ENCODE data around the gene GABBR2.

GABBR2 gene

DNA sequence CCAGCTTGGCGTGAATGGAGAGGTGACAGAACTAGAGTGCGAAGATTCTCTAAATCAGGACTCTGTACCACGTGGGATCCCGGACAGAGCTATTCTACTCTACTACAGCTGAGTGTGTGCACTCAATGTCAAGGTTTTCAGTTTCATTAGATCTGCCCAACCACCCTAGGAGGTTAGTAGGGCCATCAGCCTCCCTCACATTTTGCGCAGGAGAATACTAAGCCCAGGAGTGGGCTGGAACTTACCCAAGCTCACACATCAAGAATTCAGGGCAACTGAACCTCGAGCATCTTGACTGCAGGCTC, 385.0 kb downstream of the GABBR2 start:
- no peak for DNase-seq

DNA sequence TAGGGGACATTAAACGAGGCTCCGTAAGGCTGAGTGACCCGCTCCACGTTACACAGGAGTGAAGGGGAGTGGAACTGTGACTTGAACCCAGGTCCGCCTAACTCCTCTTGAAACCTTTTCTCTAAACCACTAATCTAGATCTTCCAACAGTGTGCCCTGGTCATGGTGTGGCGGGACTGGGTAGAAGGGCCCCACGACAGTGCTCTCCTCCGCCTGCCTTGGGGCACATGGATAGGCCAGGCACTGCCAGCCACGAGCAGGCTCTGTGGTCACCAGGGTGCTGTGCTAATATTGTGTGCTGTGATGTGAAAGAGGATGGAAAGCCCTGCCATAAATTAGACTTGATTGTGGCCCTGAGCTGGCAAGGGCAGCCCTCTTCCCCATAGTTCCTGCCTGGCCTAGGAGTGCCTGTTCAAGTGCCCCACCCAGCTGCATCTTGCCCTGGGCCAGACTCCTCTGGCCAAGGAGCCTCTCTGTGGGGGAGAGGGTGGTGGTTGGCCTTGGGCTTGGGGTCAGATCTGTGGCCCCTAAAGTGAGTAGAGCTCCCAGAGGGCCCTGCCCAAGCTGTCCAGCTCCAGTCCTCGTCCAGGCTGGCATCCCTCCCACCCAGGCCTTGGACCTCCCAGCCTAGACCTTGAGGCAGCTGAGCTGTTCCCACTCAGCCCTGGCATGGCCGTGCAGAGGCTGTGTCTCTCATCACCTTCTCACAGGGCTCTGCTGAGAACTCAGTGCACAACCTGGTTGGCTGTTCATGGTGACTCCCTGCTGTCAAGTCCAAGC, 385.5 kb downstream of the GABBR2 start:
- no peak for DNase-seq

DNA sequence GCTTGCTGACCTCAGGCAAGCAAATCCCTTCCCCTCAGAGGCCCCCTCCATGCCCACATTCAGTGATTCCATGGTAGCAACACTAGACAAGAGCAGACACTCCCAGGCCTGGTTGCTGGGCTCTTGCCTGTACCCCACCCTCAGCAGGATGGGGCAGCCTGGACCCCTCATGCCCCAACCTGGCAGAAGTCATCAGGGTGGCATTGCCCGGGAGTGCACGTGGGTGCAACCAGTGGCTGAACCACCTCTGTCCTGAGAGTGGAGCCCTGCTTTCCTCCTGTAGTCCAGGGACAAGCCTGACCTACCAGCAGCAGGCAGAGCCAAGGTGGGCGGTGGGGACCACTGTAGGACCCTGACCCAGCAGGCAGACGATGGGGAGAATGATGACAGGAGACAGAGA, 387.5 kb downstream of the GABBR2 start:
- no peak for DNase-seq

DNA sequence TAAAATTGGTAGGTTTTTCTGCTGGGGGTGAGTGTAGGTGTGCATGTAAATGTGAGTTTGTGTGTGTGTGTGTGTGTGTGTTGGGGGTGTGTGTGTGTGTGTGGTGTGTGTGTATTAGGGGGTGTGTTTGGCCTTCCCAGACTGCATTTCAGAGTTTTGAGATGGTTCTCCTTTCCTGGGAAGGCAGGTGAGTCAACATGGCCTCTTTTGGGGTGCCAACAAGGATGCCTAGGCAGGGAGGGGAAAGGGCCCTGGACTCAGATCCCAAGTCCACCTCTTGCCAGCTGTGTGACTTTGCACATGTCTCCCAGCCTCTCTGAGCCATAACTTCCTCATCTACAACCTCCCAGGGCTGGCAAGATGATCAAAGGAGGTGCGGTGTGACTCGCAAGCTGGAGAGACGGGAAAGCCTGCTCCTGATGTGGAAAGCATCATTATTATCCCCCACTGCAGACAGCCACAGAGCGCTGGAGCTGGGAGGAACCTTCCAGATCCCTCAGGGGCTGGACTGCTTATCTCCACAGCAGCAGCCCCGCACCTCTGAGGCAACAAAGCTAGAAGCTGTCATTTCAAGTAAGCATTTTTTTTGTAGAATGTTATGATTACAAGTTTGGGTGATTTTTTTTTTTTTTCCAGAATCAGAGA, 389.8 kb downstream of the GABBR2 start:
- DNase-seq, result no peak

DNA sequence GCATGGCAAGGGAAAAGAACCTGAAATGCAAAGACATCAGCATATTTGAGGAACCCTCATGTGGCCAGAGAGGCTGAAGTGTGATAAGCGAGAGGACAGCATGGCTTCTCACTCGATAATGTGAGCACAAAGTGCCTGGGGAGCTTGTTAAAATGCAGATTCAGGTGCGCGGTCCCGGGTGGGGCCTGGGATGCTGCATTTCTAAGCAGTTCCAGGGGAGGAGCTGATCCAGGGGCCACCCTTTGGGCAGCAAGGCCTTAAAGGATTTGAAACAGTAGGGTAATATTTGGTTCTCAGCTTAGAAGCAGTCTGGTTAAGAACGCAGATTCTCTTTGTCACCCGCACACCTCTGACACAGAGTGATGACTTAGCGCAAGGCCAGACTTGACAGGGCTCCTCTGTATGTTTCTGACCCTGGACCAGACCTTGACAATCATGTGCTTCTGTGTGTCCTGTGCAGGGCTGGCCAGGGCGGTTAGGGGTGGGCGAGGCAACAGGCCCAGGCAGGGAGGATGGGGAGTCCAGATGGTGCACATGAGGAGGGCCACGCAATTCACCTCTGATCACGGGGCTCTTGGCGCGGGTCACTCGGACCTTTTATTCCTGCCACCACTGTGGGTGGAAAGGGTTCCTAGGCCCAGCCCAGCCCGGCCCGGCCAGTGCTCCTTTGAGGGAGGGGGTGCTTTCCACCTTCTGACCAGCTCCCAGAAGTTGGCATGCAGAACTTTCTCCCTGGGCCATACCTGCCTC, 390.5 kb downstream of the GABBR2 start:
- DNase-seq, result no peak

DNA sequence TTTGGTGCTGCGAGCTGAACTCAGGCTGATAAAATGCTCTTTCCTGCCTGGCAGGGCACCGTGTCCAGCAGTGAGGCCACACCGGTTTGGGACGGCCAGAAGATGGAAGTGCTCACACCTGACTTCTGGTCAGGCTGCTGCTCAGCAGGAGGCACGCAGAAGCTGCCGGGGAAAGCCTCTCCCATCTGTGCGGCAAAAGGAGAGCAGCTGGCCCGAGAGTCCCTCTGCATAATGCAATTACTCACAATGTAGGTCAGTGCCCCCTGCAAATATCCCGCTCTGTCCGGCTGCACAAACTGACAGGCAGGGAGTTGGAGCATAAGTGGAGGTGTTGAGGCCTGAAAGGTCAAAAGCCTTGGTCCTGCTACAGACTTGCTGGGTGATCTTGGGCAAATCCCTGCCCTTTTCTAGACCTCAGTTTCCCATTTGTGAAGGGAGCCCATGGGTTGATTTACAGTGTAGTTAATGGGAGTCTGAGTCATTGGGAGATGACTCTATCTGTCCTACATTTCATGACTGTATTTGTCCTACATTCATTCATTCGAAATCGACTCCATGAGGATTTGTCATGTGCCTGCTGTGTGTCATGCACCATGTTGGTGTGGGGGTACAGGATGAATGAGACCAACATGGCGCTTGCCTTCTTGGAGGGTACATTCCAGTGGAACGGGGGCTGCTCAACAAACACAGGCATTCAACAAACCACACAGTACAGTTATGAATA, 391.4 kb downstream of the GABBR2 start:
- DNase-seq, result peak in 2 of 56 donors; percentile 8 to 9

DNA sequence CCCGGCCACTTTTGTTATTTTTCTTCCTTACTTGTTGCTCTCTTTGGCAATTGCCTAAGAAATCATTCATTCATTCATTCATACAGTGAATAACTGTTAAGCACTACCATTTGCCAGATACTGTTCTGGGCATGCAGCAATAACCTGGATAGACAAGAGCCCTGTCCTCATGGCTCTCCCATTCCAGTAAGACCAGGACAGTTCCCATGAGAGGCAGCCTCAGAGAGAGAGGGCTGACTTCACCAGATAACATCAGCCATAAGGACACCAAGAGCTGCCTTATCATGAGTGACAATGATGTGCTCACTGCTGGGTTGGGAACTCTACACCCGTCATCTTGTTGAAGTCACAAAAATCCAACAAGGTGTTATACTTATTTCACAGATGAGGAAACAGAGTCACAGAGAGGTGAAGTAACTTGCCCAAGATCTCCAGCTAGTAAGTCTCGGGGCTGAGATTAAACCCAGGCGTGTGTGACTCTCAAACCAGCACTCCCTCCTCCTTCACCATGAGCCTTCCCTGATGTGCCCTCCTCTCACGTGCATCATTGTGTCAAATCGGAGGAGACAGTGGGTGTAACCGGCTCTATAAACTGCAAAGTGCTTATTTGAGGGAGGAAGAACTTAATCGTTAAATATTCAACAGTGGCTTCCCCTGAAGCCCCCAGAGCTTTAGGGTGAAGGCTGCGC, 392.1 kb downstream of the GABBR2 start:
- no peak for DNase-seq

DNA sequence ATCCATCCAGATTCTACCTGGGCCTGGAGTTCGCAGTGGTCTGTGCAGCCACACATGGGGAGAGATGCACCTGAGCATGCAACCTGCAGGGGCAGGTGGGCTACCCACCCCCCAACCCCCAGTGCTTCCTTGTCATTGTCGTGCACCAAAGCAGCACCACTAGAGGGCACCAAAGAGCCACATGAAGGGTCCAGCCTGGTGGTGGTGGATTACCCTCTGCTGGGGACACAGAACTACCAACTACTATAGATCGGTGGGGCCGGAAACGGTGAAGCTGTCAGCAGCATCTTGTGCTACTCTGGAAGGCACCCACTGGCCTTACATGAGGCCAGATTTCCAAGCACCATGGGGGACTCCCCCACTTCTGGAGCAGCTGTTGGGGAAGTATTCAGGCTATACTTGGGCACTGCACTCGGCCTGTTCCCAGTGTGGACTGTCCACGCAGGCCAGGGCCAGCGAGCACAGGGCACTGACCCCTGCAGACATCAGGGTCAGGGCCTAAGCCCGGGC, 393.1 kb downstream of the GABBR2 start:
- DNase-seq, result peak in 50 of 56 donors; percentile 9 to 90 (median 48)

DNA sequence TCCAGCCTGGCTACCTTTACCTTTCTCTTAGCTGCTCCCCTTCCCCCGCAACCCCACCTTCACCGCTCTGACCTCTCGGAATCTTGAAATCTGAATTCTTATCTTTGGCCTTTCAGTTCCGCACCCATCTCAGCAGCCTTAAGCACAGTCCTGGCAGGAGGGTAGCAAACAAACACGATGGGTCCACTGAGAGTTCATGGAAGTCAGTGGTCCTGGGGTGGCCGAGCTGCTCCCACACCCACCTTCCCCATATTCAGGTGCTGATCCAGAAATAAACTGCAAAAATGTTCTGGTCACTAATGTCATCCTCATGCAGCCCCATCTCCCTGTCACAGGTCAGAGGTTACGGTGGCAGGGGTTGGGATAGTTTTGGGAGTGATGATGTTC, 393.7 kb downstream of the GABBR2 start:
- DNase-seq, result no peak

DNA sequence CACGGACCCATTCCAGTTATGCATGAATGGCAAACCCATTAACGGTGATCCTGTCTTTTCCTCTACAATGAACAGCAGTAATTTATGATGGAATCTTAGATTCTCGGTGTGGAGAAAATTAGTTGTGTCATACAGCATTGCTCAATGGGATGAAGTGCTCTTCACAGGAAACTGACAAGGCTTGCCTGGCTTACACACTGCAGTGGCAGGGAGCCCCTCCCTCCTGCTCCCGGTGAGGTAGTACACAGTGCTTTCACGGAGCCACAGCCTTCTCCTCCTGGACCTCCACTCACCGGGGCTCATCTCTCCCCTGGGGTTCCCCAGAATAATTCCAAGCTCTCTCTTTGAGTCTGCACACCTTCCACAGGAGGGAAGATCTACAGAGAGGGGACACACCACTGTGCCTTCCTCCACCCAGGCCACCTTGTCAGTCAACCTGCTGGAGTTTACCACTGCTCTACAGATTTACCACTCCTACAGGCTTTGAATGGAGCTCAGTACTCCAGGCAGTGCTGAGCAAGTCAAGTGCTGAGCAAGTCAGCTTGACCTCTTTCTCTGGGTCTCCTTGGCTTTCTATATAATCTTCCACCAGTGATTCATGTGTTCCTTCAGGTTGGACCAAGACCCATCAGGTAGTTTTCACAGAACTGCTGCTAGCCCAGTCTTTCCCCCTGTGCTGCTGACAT, 394.2 kb downstream of the GABBR2 start:
- no peak for DNase-seq

DNA sequence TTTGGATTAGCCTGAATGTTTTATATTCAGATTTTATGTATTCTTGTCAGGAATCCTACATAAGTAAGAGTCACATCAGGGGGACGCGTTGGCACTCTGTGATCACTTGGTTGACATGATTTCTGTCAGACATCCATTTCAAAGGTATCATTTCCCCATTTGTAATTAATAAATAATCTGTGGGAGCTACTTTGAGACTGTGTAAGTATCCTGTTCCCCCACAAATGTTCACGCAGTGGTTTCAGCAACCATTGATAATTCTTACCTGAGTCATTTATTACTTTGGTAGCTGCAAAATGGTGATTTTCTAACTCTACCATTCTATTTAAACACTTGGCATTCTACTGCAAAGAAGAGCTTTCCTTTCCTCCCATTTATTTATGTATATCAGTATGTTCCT, 396.4 kb downstream of the GABBR2 start:
- DNase-seq, result no peak

DNA sequence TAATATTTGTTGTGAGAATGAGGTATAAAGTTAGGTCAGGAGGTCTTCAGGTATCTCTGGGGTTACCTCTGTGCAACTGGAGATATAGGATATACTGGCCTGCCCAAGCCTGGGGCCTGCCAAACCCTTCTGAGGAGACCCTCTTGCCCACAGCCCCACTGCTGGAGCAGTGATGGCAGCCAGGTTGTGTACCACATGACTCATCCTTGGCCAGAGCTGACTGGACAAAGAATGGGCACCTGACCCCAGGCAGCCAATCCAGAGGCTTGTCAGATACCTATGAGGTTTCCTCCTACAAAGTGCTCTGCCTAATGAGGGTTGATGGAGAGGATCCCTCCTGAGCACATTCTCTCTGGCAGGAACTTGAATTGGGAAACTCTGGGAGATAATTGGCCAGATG, 397.2 kb downstream of the GABBR2 start:
- DNase-seq, result no peak

DNA sequence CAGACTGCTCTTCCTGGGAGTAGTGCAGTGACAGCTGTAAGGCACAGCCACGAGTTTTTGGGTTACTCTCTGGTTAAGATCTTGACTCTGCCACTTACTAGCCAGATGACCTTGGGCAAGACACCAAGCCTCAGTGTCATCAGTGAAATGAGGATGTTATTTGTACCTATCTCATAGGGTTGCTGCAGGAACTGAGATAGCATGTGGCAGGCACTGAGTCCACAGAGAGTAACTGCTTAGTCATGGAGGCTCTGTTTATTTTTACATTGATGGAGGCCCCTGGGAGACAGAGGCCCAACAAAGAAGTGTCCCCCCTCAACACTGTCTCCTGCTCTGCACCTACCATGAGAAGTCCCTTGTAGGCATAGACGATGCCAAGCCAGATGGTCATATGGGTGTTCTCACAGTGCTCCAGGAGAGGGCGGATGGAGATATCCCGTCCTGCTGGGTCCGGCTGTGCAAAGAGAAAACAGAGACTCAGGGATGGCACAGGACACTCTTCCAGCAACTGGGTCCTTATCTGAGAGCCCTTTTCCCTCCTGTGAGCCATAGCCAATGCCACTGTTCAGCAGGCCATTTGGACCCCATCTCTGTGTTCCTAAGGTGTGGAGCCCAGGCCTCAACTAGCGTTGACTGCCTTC, 397.9 kb downstream of the GABBR2 start:
- no peak for DNase-seq

DNA sequence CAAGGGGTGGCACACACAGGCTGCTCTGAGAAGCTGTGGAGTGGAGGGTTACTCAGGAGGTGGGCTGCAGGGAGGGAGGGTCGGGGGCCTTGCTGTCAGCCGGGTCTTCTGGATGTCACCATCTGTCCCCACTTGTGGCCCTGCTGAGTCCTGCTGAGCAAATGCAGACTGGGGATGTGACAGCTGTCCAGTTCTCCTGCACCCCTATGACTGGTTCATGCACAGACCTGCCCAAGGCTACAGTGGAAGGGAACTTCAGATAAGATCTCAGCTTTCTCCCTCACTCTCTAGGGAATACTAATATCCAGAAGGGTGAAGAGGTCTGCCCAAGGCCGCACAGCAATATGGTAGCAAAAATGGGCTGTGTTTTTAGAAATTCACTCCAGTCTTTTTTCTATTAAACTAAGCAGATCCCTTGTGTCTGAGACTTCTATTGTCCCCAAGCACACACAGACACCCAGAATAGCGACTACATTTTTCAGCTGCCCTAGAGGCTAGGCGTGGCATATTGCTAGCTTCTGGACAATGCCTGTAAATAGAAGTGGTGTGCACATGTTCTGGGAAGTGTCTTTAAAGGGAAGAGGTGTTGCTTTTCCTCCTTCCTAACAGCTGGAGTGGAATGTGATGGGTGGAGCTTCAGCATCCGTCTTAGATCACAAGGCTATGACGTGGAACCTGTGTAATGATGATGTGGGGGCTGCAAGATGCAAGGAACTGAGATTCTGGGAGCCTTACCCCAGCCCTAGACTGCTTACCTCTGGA, 402.2 kb downstream of the GABBR2 start:
- DNase-seq, result no peak

DNA sequence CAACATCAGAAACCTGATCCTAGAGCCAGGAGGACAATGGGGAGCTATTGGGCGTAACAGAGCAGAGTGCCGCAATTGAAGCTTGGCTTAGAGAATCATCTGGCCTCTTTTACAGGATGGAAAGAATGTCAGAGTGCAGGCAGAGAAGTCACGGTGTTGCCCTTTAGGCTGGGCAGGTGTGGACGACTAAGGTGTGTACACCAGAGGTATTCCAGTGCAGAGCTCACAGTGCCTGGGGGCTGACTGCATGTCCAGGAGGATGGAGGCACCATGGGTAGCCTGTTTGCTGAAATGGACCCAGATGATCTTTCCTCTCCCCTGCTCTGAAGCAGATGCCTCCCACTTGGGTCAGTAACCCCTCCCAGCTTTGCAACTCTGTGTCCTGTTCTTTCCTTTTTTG, 404.4 kb downstream of the GABBR2 start:
- DNase-seq, result no peak

DNA sequence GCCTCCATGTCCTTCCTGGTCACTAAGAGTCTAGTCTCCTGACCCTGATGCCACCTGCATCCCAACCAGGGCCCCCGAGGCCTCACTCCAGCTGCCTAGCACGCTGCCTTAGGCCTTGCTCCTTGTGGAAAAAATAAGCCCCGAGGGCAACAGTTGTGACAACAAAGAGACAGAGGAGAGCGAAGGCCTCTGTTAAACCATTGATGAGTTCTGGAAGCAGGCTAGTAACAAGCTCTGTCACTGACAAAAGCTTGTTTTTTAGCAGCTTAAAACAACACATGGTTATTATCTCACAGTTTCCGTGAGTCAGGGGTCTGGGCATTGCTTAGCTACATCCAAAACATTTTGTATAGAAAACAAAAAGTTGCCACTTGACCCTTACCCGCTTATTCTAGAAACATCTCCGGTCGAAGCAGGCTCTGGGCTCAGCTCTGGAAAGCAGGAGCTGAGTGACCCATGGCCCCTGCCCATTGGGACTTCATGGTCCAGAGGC, 405.1 kb downstream of the GABBR2 start:
- DNase-seq, result no peak

DNA sequence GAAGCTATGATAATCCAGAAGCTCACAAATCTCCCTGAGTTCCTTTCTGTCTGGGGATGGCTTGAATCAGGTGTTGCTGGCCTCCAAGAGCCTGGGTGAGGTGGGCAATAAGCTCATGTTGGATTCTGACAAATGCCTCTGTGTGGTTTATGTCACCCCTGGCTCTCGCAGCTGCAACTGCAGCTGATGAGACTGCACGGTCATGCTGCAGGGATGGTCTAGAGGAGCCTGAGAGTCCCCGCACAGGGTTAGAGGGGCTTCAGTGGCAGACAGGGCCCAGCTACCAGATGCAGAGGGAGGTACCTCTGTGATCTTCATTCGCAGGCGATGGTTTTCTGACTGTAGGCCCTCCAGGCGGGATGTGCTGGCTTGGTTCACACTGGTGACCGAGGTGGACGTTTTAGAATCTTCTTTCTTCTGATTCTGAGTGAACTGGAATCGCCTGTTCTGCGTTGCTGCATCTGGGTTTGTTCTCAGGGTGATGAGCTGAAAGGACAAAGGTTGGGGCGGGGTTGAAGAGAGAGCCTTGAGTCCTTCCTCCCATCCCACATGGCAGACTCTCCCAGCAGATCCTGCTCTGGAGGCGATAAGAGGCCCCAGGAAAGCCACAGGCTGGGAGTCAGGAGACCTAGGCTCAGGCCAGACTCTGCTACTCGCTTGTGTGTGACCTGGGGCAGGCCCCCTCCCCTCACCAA, 405.6 kb downstream of the GABBR2 start:
- DNase-seq, result no peak

DNA sequence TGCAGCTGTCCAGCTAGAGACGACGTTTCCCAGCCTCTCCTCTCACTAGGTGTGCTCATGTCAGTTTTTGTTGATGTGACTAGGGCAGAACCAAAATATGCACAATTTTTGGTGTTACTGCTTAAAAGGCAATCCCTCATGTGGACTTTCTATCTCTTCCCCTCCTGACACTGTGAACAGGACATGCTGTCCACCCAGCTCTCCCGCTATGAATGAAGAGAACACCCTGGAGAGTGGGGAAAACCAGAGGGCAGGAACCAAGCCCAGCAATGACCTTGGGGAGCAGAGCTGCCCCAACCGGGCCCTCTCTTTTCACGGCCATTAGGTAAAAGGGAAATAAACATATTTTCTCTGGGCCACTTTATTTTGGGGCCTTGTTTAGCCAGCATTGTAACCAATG, 406.6 kb downstream of the GABBR2 start:
- no peak for DNase-seq
